Gastrocnemius medialis (tissue), 4 donors: ENCODE results near the gene EHD3. TPM values are rescaled to one million over a fixed set of nuclear protein-coding genes. Genes with fewer than 3 reads are reported as not detected.

Experiments
- ATAC-seq, 2 donors: fragments of 150-250 bp; one replicate each; pipeline ENCODE4 v1.9.1; 2016
- DNase-seq, 2 donors: peaks; one replicate each; pipeline ENCODE4 v3.0.0-alpha.2; 2019
- H3K27ac ChIP-seq, 4 donors: fragments of 200-600 bp; sonication (generic); 1 replicate in 1 of 4; 2 replicates in 3 of 4; pipeline ENCODE4 v1.5.1; 2016 to 2018; ENCODE audit warnings: mild to moderate bottlenecking in 2 of 4, moderate library complexity in 1 of 4
- H3K27me3 ChIP-seq, 3 donors: fragments of 200-600 bp; sonication (generic) in 2 of 3; 1 replicate in 1 of 3; 2 replicates in 2 of 3; pipeline versions ENCODE4 v1.5.1 to v1.6.0; 2016 to 2019; ENCODE audit warnings: mild to moderate bottlenecking in 1 of 3, moderate library complexity in 1 of 3
- H3K36me3 ChIP-seq, 2 donors: fragments of 200-600 bp; sonication (generic) in 1 of 2; one replicate each; pipeline ENCODE4 v1.5.1; 2017 to 2018
- H3K4me1 ChIP-seq, 2 donors: fragments of 200-600 bp; sonication (generic) in 1 of 2; one replicate each; pipeline ENCODE4 v1.5.1; 2016 to 2017; ENCODE audit warnings: mild to moderate bottlenecking in 2 of 2
- H3K4me3 ChIP-seq, 4 donors: fragments of 200-600 bp; sonication (generic) in 3 of 4; 1 replicate in 1 of 4; 2 replicates in 3 of 4; pipeline ENCODE4 v1.5.1; 2016 to 2019; ENCODE audit warnings: mild to moderate bottlenecking in 2 of 4
- H3K9me3 ChIP-seq, 3 donors: fragments of 200-600 bp; sonication (generic) in 2 of 3; 1 replicate in 1 of 3; 2 replicates in 2 of 3; pipeline ENCODE4 v1.5.1; 2016 to 2019
- CTCF ChIP-seq, 5 experiments: fragments of 450-650 bp in 3 of 5; fragments of 200-600 bp in 2 of 5; sonication (generic) in 2 of 5; IDR thresholded peaks in 4 of 5; conservative IDR thresholded peaks in 1 of 5; 1 replicate in 4 of 5; 2 replicates in 1 of 5; pipeline ENCODE4 v1.5.1; 2016 to 2019; ENCODE audit warnings: antibody characterized with exemption in 5 of 5, mild to moderate bottlenecking in 3 of 5, moderate library complexity in 3 of 5
- POLR2A ChIP-seq, 2 donors: fragments of 450-650 bp; IDR thresholded peaks; one replicate each; pipeline ENCODE4 v1.6.1; 2017; ENCODE audit warnings: antibody characterized with exemption in 2 of 2, mild to moderate bottlenecking in 2 of 2, moderate library complexity in 2 of 2
- in situ Hi-C, 4 donors: fragments of 200-750 bp; cut with MboI; loops; one replicate each; pipeline versions ENCODE4 v1.15.0 to v1.8.0; 2017; ENCODE audit warnings: low sequenced_read_pairs in 4 of 4
- intact Hi-C: fragments of 100-400 bp; cut with DNase I; formaldehyde crosslinking; loops from one replicate; pipeline ENCODE4 v1.15.1; 2023; ENCODE audit warnings: low total_unique reads
- total RNA-seq, 4 donors: library from RNA; depleted of rRNA; stranded (reverse); fragments of >200 nt; gene quantifications; one replicate each; pipeline versions ENCODE4 v1.1.0 to v1.2.3, GENCODE V29; 2016

EHD3 gene
- total RNA-seq, 4 donors from 2014 or later: 1.5 to 3.1 (median 2.1) TPM

GRCh38 chr2:31221544-31221943 lies 12.4 kb upstream of the EHD3 start:
- in situ Hi-C loops: no loop called here
- Histone ChIP-seq H3K27ac (no peak overlapping the region), H3K4me1 (no peaks in the 10 kb centered on the region), H3K4me3 (no peak overlapping the region), H3K9me3 (no peaks in the 10 kb centered on the region), H3K36me3 (no peaks in the 10 kb centered on the region), H3K27me3 (peaks cover 0 to 9% (median 9%) of the 10 kb centered on the region in 3 donors)
- intact Hi-C loops: no loop called here
- no peak for ATAC-seq
- TF ChIP-seq CTCF (IDR thresholded peaks at IDR 0.05 in 4 of 5, conservative IDR thresholded peaks at IDR 0.05 in 1 of 5) (no peak), POLR2A (IDR thresholded peaks at IDR 0.05) (no peak)
- no peak for DNase-seq

GRCh38 chr2:31222071-31222470 lies 11.9 kb upstream of the EHD3 start:
- peaks cover 0 to 9% (median 9%) of the 10 kb centered on the region in 3 donors for H3K27me3 ChIP-seq
- ATAC-seq (no peak), DNase-seq (no peak)
- no peaks in the 10 kb centered on the region for H3K9me3 ChIP-seq
- intact Hi-C loops: no loop called here
- in situ Hi-C loops: no loop called here
- no peaks in the 10 kb centered on the region for H3K36me3 ChIP-seq
- no peak for TF ChIP-seq CTCF (IDR thresholded peaks at IDR 0.05 in 4 of 5, conservative IDR thresholded peaks at IDR 0.05 in 1 of 5)
- no peak for TF ChIP-seq POLR2A (IDR thresholded peaks at IDR 0.05)
- no peaks in the 10 kb centered on the region for H3K4me1 ChIP-seq
- no peak overlapping the region for H3K27ac ChIP-seq
- H3K4me3 ChIP-seq: no peak overlapping the region

DNA sequence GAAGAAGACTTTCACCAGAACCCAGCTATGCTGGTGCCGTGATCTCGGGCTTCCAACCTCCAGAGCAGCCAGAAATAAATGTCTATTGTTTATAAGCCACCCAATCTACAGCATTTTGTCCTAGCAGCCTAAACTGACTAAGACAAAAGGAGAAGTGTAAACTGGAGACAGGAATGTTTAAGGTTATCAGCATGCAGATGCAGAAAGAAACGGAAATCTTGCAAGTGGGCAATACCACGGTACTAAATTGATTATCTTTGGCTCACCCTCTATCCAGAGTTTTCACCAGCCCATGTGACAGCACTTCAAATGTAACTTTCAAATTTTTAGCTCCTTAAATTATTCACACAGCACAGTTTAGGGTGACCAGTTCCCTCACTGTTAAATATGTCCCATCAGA lies 10.9 kb upstream of the EHD3 start:
- Histone ChIP-seq H3K36me3 (no peaks in the 10 kb centered on the region), H3K27ac (no peak overlapping the region), H3K27me3 (peaks cover 0 to 9% (median 9%) of the 10 kb centered on the region in 3 donors), H3K4me3 (no peak overlapping the region), H3K9me3 (no peaks in the 10 kb centered on the region), H3K4me1 (no peaks in the 10 kb centered on the region)
- DNase-seq (no peak), ATAC-seq (no peak)
- in situ Hi-C loops: no loop called here
- intact Hi-C loops: no loop called here
- TF ChIP-seq POLR2A (IDR thresholded peaks at IDR 0.05) (no peak), CTCF (IDR thresholded peaks at IDR 0.05 in 4 of 5, conservative IDR thresholded peaks at IDR 0.05 in 1 of 5) (no peak)

GRCh38 chr2:31223749-31224148 lies 10.2 kb upstream of the EHD3 start:
- Histone ChIP-seq H3K4me1 (no peaks in the 10 kb centered on the region), H3K4me3 (no peak overlapping the region), H3K27me3 (peaks cover 0 to 9% (median 9%) of the 10 kb centered on the region in 3 donors), H3K27ac (no peak overlapping the region), H3K36me3 (no peaks in the 10 kb centered on the region), H3K9me3 (no peaks in the 10 kb centered on the region)
- DNase-seq: no peak
- no peak for ATAC-seq
- TF ChIP-seq POLR2A (IDR thresholded peaks at IDR 0.05) (no peak), CTCF (IDR thresholded peaks at IDR 0.05 in 4 of 5, conservative IDR thresholded peaks at IDR 0.05 in 1 of 5) (no peak)
- in situ Hi-C loops (no loop called here), intact Hi-C loops (no loop called here)

DNA sequence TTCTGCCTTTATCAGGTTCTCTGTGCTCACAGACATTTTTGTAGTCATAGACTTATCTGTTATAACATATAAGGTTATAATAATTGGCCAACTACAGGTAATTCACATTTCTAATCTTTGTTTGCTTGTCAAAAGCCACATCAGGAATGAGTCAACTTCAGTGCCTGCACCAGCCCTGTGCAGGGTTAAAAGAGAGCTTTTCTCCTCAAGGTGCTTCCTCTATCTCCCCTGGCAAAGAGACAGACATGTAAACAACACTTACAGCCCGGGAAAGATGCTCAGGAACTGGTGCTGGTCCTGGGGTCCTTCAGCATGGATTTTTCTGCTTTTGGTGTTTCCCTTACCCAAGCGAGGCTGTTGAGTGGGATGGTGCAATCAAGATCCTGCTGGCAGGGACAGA lies 7.7 kb upstream of the EHD3 start:
- TF ChIP-seq CTCF (IDR thresholded peaks at IDR 0.05 in 4 of 5, conservative IDR thresholded peaks at IDR 0.05 in 1 of 5) (no peak), POLR2A (IDR thresholded peaks at IDR 0.05) (no peak)
- no peak for DNase-seq
- Histone ChIP-seq H3K4me3 (no peak overlapping the region), H3K27ac (no peak overlapping the region), H3K9me3 (no peaks in the 10 kb centered on the region), H3K4me1 (no peaks in the 10 kb centered on the region), H3K27me3 (peaks cover 0 to 9% (median 6%) of the 10 kb centered on the region in 3 donors), H3K36me3 (no peaks in the 10 kb centered on the region)
- in situ Hi-C loops: no loop called here
- ATAC-seq: no peak
- intact Hi-C loops: no loop called here
